ENCODE results near the gene PFAS.

The PFAS gene

GRCh38 chr17:8231701-8232100 lies 17.4 kb upstream of the PFAS start:
- Histone ChIP-seq H3K4me3 (replicated peaks; ENCODE audit: insufficient read depth, low read length) (no peak overlapping the region), H3K27me3 (ENCODE audit: insufficient read depth, poor library complexity, severe bottlenecking) (no peaks in the 10 kb centered on the region), H3K27ac (replicated peaks) (no peak overlapping the region)
- TF ChIP-seq, protein P1, sequence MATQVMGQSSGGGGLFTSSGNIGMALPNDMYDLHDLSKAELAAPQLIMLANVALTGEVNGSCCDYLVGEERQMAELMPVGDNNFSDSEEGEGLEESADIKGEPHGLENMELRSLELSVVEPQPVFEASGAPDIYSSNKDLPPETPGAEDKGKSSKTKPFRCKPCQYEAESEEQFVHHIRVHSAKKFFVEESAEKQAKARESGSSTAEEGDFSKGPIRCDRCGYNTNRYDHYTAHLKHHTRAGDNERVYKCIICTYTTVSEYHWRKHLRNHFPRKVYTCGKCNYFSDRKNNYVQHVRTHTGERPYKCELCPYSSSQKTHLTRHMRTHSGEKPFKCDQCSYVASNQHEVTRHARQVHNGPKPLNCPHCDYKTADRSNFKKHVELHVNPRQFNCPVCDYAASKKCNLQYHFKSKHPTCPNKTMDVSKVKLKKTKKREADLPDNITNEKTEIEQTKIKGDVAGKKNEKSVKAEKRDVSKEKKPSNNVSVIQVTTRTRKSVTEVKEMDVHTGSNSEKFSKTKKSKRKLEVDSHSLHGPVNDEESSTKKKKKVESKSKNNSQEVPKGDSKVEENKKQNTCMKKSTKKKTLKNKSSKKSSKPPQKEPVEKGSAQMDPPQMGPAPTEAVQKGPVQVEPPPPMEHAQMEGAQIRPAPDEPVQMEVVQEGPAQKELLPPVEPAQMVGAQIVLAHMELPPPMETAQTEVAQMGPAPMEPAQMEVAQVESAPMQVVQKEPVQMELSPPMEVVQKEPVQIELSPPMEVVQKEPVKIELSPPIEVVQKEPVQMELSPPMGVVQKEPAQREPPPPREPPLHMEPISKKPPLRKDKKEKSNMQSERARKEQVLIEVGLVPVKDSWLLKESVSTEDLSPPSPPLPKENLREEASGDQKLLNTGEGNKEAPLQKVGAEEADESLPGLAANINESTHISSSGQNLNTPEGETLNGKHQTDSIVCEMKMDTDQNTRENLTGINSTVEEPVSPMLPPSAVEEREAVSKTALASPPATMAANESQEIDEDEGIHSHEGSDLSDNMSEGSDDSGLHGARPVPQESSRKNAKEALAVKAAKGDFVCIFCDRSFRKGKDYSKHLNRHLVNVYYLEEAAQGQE (IDR thresholded peaks at IDR 0.05; ENCODE audit: insufficient replicate concordance, low read depth): no peak
- TF ChIP-seq SPI1 (IDR thresholded peaks at IDR 0.05; ENCODE audit: borderline replicate concordance, low read depth) (no peak), GABPA (IDR thresholded peaks at IDR 0.05; ENCODE audit: low read depth) (no peak), POLR2AphosphoS5 (IDR thresholded peaks at IDR 0.05; ENCODE audit: low read depth) (no peak)
- TF ChIP-seq, protein P2, sequence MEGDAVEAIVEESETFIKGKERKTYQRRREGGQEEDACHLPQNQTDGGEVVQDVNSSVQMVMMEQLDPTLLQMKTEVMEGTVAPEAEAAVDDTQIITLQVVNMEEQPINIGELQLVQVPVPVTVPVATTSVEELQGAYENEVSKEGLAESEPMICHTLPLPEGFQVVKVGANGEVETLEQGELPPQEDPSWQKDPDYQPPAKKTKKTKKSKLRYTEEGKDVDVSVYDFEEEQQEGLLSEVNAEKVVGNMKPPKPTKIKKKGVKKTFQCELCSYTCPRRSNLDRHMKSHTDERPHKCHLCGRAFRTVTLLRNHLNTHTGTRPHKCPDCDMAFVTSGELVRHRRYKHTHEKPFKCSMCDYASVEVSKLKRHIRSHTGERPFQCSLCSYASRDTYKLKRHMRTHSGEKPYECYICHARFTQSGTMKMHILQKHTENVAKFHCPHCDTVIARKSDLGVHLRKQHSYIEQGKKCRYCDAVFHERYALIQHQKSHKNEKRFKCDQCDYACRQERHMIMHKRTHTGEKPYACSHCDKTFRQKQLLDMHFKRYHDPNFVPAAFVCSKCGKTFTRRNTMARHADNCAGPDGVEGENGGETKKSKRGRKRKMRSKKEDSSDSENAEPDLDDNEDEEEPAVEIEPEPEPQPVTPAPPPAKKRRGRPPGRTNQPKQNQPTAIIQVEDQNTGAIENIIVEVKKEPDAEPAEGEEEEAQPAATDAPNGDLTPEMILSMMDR (IDR thresholded peaks at IDR 0.05; ENCODE audit: insufficient read depth, low read length): no peak
- no peak for DNase-seq (ENCODE audit: low read depth in 1 of 2, low spot score in 1 of 2)

DNA sequence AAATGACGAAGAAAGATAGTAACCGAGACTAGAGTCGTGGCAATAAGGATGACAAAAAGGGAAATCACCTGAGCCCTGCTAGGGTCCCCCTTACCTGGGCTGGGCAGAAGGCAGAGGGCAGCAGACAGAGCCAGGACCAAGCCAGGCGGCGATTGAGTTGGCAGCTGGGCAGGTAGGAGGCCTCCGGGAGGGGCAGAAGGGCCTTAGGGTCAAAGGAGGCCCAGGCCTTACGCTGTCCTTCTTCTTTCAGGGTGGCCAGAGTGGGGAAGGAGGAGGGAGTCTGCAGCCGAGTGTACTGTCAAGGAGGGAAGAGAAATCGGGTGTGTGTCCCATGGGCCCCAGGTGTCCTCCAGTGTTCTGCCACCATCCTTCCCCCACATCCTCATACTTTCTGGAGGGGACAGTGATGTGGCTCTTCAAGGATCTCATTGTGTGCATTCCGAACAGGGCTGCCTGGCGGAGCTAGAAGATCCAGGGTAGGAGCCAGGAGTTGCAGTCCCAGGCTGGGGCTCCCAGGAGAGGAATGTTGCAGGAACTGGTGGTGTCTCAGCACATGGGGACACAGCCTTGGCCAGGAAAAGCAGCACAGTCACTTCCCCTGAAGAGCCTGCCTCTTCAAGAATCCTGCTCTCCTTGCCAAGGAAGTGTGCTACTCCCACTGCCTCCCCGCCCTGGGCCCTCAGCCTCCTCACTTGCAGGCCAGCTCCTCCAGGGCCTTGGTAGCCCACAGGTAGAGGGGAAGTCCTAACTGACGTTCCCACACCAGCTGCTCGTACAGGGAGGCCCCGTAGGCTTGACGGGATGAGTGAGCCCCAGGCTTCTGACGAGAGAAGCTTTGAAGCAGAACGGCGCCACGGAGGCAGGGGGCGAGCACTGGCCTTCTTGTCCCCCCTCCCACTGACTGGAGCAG lies 14.5 kb upstream of the PFAS start:
- DNase-seq (ENCODE audit: low read depth in 1 of 2, low spot score in 1 of 2): no peak
- Histone ChIP-seq H3K4me3 (replicated peaks; ENCODE audit: insufficient read depth, low read length) (no peak overlapping the region), H3K27ac (replicated peaks) (no peak overlapping the region), H3K27me3 (ENCODE audit: insufficient read depth, poor library complexity, severe bottlenecking) (no peaks in the 10 kb centered on the region)
- TF ChIP-seq, protein P2 (IDR thresholded peaks at IDR 0.05; ENCODE audit: insufficient read depth, low read length): no peak
- TF ChIP-seq SPI1 (IDR thresholded peaks at IDR 0.05; ENCODE audit: borderline replicate concordance, low read depth): no peak
- TF ChIP-seq, protein P1 (IDR thresholded peaks at IDR 0.05; ENCODE audit: insufficient replicate concordance, low read depth): no peak

- Histone ChIP-seq H3K27me3 (ENCODE audit: insufficient read depth, poor library complexity, severe bottlenecking) (no peaks in the 10 kb centered on the region), H3K4me3 (replicated peaks; ENCODE audit: insufficient read depth, low read length) (no peak overlapping the region), H3K27ac (replicated peaks) (no peak overlapping the region)
- no peak for TF ChIP-seq SPI1 (IDR thresholded peaks at IDR 0.05; ENCODE audit: borderline replicate concordance, low read depth)
- TF ChIP-seq, protein P1 (IDR thresholded peaks at IDR 0.05; ENCODE audit: insufficient replicate concordance, low read depth): no peak
- TF ChIP-seq POLR2AphosphoS5 (IDR thresholded peaks at IDR 0.05; ENCODE audit: low read depth): no peak
- TF ChIP-seq, protein P2 (IDR thresholded peaks at IDR 0.05; ENCODE audit: insufficient read depth, low read length): no peak
- no peak for TF ChIP-seq GABPA (IDR thresholded peaks at IDR 0.05; ENCODE audit: low read depth)
- no peak for DNase-seq (ENCODE audit: low read depth in 1 of 2, low spot score in 1 of 2)
Measured at GRCh38 chr17:8235676-8236075, 13.4 kb upstream of the PFAS start.
